HL-60 (cell line): ENCODE data around the gene SH3BP1.

ENCODE experiments used
- CTCF ChIP-seq: IDR thresholded peaks from one replicate; pipeline ENCODE4 v1.5.1; 2011; ENCODE audit warnings: low read length, control low read depth, inconsistent platforms; ENCODE audit not compliant: insufficient read depth
- POLR2AphosphoS5 ChIP-seq: IDR thresholded peaks from 2 replicates; pipeline ENCODE4 v1.6.1; 2012; ENCODE audit warnings: low read depth

GRCh38 chr22:37658133-37659065 is 18.9 kb downstream of the SH3BP1 start, which contains the start of gene PDXP:
- no peak for TF ChIP-seq POLR2AphosphoS5
- TF ChIP-seq CTCF = no peak
